Loucy (cell line): ENCODE results near the gene LRP10.

Experiments used
- CTCF ChIP-seq: fragments of 200-600 bp; sonication (generic); conservative IDR thresholded peaks from 2 replicates; pipeline ENCODE4 v1.5.1; 2014; ENCODE audit warnings: mild to moderate bottlenecking, antibody characterized with exemption, low read length
- EZH2phosphoT487 ChIP-seq: fragments of 200-600 bp; IDR thresholded peaks from 2 replicates; pipeline ENCODE4 v1.6.1; 2018; ENCODE audit warnings: antibody characterized with exemption, mild to moderate bottlenecking, moderate library complexity, borderline replicate concordance

DNA sequence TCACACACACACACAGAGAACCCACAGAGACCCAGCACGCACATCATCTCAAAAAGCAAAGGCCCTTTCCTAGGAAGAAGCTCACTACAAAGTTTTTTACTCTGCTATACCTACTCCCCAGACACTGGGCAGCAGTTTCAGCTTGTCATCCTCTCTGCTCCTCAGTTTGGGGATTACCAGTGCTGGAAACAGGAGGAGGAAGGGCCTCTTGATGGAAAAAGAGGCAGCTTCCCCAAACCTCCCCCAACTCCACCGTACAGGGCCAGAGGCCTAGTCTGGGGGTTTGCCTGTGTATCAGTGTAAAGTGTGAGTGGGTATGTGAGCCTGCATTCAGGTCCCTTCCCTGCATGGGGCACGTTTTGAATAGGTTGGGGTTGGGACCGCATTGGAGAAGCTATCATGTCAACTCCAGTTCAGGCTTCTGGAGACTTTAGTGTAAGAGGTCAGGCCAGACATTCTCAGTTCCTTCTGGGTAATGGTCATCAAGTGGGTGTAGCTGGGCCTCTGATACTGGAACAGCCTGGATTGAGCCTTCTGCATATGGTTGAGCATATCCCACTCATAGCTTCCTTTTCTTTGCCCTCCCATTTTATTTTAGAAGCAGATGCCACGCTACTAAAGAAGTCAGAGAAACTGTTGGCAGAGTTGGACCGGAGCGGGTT is 12.7 kb downstream of the LRP10 start:
- TF ChIP-seq CTCF (no peak), EZH2phosphoT487 (no peak)
